Measurements from ENCODE around the gene PPP1R1B.

PPP1R1B gene

GRCh38 chr17:39606434-39607056, 20.2 kb upstream of the PPP1R1B start:
- H3K4me2 ChIP-seq (ENCODE audit: low read depth, low read length, poor library complexity, severe bottlenecking) = no peak overlapping the region
- H3K4me3 ChIP-seq (ENCODE audit: insufficient read depth, low read length, poor library complexity, severe bottlenecking) = no peak overlapping the region
- no peaks in the 10 kb centered on the region for H3K36me3 ChIP-seq (ENCODE audit: low read length)
- H2AFZ ChIP-seq (ENCODE audit: low read depth, low read length, severe bottlenecking) = no peak overlapping the region
- no peak for TF ChIP-seq EZH2phosphoT487 (conservative IDR thresholded peaks at IDR 0.05; ENCODE audit: low read length)
- TF ChIP-seq CTCF (IDR thresholded peaks at IDR 0.05; ENCODE audit: insufficient read depth, low read length, poor library complexity, severe bottlenecking) = no peak
- H3K27me3 ChIP-seq (ENCODE audit: low read length) = no peaks in the 10 kb centered on the region
- H3F3A ChIP-seq (ENCODE audit: insufficient read depth) = no peaks in the 10 kb centered on the region
- H3K79me2 ChIP-seq (ENCODE audit: insufficient read depth, low read length) = no peaks in the 10 kb centered on the region
- no peak overlapping the region for H3K27ac ChIP-seq (ENCODE audit: low read depth, low read length)
- no peaks in the 10 kb centered on the region for H3K9me3 ChIP-seq (ENCODE audit: insufficient read depth, low read length)
- no peaks in the 10 kb centered on the region for H4K20me1 ChIP-seq (ENCODE audit: low read depth, low read length)
- H3K9me2 ChIP-seq (replicated peaks; ENCODE audit: insufficient read depth, low read length) = no peaks in the 10 kb centered on the region
- H3K9ac ChIP-seq (ENCODE audit: low read length) = no peak overlapping the region

DNA sequence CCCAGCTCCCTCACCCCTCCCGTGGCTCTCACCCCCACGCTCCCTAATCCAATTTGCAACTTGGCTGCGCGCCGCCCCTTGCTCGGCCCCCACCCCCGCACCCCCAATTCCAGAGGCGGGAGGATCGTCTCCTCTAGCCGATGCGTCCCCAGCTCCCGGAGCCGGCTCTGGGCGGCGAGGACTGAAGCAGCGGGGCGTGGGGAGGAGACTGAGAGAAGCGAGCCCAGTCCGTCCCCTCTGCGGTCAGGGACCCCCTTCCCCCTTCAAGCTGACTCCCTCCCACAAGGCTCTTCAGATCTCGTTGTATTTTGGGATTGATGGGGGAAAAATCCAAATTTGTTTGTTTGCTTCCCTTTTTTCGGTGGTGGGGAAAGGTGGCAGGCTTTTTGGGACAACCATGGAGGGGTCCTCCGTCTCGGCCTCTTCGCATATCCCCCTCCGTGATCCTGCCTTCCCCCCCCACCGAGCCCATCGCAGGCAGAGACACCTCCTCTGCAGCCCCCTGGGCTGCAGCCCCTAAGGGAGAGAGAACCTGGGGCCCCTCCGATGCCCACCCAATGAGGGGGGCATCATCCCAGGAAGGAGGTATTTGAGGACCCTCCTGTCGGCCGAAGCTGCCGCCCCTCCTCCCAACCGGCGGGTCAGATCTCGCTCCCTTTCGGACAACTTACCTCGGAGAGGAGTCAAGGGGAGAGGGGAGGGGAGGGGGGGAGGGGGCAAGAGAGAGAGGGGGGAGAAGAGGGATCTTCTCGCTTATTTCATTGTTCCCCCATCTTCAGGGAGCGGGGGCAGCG, 19.5 kb upstream of the PPP1R1B start:
- Histone ChIP-seq H3K9ac (ENCODE audit: low read length) (no peak overlapping the region), H3K27me3 (ENCODE audit: low read length) (no peaks in the 10 kb centered on the region), H3F3A (ENCODE audit: insufficient read depth) (no peaks in the 10 kb centered on the region), H3K9me3 (ENCODE audit: insufficient read depth, low read length) (no peaks in the 10 kb centered on the region), H3K9me2 (replicated peaks; ENCODE audit: insufficient read depth, low read length) (no peaks in the 10 kb centered on the region), H3K36me3 (ENCODE audit: low read length) (no peaks in the 10 kb centered on the region), H4K20me1 (ENCODE audit: low read depth, low read length) (no peaks in the 10 kb centered on the region), H3K4me2 (ENCODE audit: low read depth, low read length, poor library complexity, severe bottlenecking) (no peak overlapping the region), H3K27ac (ENCODE audit: low read depth, low read length) (no peak overlapping the region), H3K4me3 (ENCODE audit: insufficient read depth, low read length, poor library complexity, severe bottlenecking) (no peak overlapping the region), H3K79me2 (ENCODE audit: insufficient read depth, low read length) (no peaks in the 10 kb centered on the region), H2AFZ (ENCODE audit: low read depth, low read length, severe bottlenecking) (no peak overlapping the region)
- no peak for TF ChIP-seq EZH2phosphoT487 (conservative IDR thresholded peaks at IDR 0.05; ENCODE audit: low read length)
- no peak for TF ChIP-seq CTCF (IDR thresholded peaks at IDR 0.05; ENCODE audit: insufficient read depth, low read length, poor library complexity, severe bottlenecking)

DNA sequence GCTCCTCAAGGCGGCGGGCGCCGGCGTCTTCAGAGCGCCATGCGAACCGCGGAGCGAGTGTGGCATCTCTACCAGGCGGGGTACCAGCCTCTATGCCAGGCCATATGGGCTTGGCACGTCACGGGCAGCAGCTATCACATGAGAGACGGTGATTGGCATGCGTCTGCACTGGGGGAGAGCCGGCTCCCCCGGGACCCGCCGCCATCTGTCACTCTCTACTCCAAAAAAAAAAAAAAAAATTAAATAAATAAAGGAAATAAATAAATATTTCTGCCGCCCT, 19.0 kb upstream of the PPP1R1B start, which contains the start of gene NEUROD2:
NEUROD2 (minus strand) TSS at position 70 of the 280 bp plus-strand sequence. CDS start 1,321 bp downstream, outside the sequence.
- Histone ChIP-seq H2AFZ (ENCODE audit: low read depth, low read length, severe bottlenecking) (no peak within 1 kb of the TSS), H3K27me3 (ENCODE audit: low read length) (no peaks in the 10 kb centered on the region)
- TF ChIP-seq CTCF (IDR thresholded peaks at IDR 0.05; ENCODE audit: insufficient read depth, low read length, poor library complexity, severe bottlenecking) (no peak), EZH2phosphoT487 (conservative IDR thresholded peaks at IDR 0.05; ENCODE audit: low read length) (no peak)

More for the DNA sequence above, 19.0 kb upstream of the PPP1R1B start, which contains the start of gene NEUROD2:
- Histone ChIP-seq H3K9me3 (ENCODE audit: insufficient read depth, low read length) (no peaks in the 10 kb centered on the region), H3K9ac (ENCODE audit: low read length) (no peak within 1 kb of the TSS), H3K79me2 (ENCODE audit: insufficient read depth, low read length) (no peaks in the 10 kb centered on the region), H3K4me2 (ENCODE audit: low read depth, low read length, poor library complexity, severe bottlenecking) (no peak within 1 kb of the TSS), H3K27ac (ENCODE audit: low read depth, low read length) (no peak within 1 kb of the TSS), H3K36me3 (ENCODE audit: low read length) (no peaks in the 10 kb centered on the region), H3K9me2 (replicated peaks; ENCODE audit: insufficient read depth, low read length) (no peaks in the 10 kb centered on the region), H4K20me1 (ENCODE audit: low read depth, low read length) (no peaks in the 10 kb centered on the region), H3K4me3 (ENCODE audit: insufficient read depth, low read length, poor library complexity, severe bottlenecking) (no peak within 1 kb of the TSS), H3F3A (ENCODE audit: insufficient read depth) (no peaks in the 10 kb centered on the region)
